NCI-H446 treated with DMSO at 0.1 percent for 48 hours (cell line): Measurements from ENCODE around the gene EPHB6.

Experiments
- DNase-seq: peaks from one replicate; lab custom pipeline; 2025; lab: John Stamatoyannopoulos, UW

The EPHB6 gene

GRCh38 chr7:142880876-142881505, 26.1 kb downstream of the EPHB6 start:
- no peak for DNase-seq

GRCh38 chr7:142881586-142882337, 26.9 kb downstream of the EPHB6 start:
- no peak for DNase-seq

- DNase-seq: no peak
Observed at GRCh38 chr7:142882338-142882678, 27.4 kb downstream of the EPHB6 start.

- DNase-seq: no peak
Observed at GRCh38 chr7:142883145-142883544, 28.3 kb downstream of the EPHB6 start.

- DNase-seq: no peak
Observed at GRCh38 chr7:142883571-142884285, 28.9 kb downstream of the EPHB6 start.

- DNase-seq: no peak
Observed at GRCh38 chr7:142884286-142884640, 29.4 kb downstream of the EPHB6 start.

- no peak for DNase-seq
Observed at GRCh38 chr7:142885311-142886230, 30.7 kb downstream of the EPHB6 start, which contains the start of gene TRPV6. Gene TRPV6 (minus strand): TSS chr7:142885745.

GRCh38 chr7:142886866-142887265, 32.0 kb downstream of the EPHB6 start:
- DNase-seq: no peak

GRCh38 chr7:142887282-142888015, 32.6 kb downstream of the EPHB6 start:
- no peak for DNase-seq

- no peak for DNase-seq
Observed at GRCh38 chr7:142889816-142890215, 34.9 kb downstream of the EPHB6 start.

GRCh38 chr7:142890874-142891485, 36.1 kb downstream of the EPHB6 start:
- no peak for DNase-seq

GRCh38 chr7:142891490-142892082, 36.7 kb downstream of the EPHB6 start:
- no peak for DNase-seq

GRCh38 chr7:142892951-142893350, 38.1 kb downstream of the EPHB6 start:
- DNase-seq: no peak

- DNase-seq: no peak
Observed at GRCh38 chr7:142894112-142894984, 39.5 kb downstream of the EPHB6 start.

- no peak for DNase-seq
Observed at GRCh38 chr7:142894985-142895593, 40.2 kb downstream of the EPHB6 start.

- DNase-seq: no peak
Observed at GRCh38 chr7:142896151-142896550, 41.3 kb downstream of the EPHB6 start.

GRCh38 chr7:142896741-142897379, 42.0 kb downstream of the EPHB6 start:
- no peak for DNase-seq

- DNase-seq: no peak
Observed at GRCh38 chr7:142897691-142898090, 42.8 kb downstream of the EPHB6 start.
